GM18519 (cell line): ENCODE measurements around the gene SIN3A.
"Not testable (repeated sequence)": the region's sequence is repeated elsewhere in the genome, so short reads cannot be mapped to it uniquely, and the experiment has no call there.

ENCODE experiments used
- ATAC-seq: cut with Tn5 transposase; IDR thresholded peaks from one replicate; pipeline ENCODE4 v1.9.1; 2021; ENCODE audit warnings: mild to moderate bottlenecking, moderate library complexity; ENCODE audit not compliant: unreplicated experiment, low FRiP score

SIN3A gene

DNA sequence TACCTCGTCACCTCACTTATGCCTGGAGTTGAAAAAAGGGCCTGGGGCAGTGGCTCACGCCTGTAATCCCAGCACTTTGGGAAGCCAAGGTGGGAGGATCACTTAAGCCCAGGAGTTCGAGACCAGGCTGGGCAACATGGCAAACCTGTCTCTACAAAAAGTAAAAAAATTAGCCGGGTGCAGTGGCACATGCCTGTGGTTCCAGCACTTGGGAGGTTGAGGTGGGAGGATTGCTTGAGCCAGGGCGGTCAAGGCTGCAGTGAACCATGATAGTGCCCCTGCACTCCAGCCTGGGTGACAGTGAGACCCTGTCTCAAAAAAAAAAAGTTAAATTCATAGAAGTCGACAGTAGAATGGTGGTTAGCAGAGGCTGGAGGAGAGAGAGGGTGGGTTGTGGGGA, 109.3 kb downstream of the SIN3A start:
- no peak for ATAC-seq

DNA sequence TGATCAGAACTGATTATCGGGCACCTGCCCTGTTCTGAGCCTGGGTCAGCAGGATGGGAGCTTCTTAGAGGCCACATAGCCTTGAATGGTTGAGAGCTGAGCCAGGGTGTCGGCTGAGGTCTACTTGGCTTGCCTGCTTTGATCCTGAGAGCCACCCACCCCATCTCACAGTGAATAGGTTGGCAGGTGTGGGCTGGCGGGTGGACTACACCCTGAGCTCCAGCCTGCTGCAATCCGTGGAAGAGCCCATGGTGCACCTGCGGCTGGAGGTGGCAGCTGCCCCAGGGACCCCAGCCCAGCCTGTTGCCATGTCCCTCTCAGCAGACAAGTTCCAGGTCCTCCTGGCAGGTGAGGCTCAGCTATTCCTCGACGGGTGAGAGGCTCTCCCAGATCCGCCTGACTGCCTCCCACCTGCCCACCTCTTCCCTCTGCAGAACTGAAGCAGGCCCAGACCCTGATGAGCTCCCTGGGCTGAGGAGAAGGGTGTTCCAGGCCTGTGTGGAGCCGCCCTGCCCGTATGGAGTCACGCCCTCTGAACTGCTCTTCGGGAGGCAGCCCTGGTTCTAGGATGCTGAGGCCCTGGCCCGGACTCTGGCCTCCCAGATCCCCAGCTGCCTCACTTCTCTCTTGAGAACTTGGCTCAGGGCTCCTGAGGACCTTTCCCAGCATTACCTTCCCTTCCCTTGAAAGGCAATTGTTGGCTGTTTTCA, 111.8 kb downstream of the SIN3A start:
- no peak for ATAC-seq

DNA sequence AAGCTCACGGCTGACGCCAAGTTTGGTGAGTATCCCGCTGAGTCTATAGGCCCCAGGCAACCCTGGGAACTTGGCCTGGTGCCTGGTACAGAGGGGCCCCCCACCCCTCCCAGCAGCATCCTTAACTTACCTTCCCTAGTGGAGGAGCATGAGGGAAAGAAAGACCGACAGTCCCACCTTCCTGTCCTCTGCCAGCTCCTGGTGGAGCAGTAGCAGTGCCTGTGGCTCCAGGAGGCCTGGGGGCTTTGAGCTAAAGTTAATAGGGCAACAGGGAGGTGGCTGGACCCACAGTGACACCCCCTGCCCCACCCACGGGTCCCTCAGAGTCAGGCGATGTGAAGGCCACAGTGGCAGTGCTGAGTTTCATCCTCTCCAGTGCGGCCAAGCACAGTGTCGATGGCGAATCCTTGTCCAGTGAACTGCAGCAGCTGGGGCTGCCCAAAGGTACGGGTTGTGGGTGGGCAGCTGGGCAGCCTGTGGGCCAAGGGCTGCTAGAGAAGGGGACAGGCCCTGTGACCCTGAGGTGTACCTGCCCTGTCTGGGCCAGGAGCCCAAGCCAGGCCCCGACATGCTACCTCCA, 112.7 kb downstream of the SIN3A start:
- no peak for ATAC-seq

DNA sequence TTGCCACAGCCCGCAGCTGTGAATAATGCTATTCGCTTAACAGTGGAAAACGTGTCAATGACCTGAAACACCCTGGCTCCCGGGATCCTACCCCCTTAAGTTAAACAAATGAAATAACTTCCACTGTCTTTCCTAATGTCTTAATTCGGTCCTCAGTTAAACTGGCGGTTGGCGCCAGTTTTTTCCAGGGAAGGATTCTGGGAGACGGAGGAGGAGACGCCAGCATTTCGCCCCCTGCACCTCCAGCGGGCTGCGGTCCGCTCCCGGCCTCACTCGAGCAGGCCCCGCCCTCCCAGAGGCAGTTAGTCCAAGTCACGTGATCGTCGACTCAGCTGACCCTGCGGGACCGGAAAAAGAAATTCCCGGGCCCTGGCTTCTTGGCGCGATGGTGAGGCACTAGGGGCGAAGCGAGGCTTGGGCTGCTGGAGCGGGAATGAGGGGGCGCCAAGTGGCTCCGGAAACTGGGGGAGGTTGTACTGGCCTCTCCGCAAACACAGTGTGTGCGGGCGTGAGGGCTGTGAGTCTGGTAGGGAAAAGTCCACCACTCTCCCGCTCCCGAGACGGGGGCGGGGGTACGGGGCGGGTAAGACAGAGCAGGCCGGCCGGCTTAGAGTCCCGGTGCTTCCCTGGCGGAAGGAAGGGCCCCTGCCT, 115.7 kb downstream of the SIN3A start, which contains the start of gene COMMD4:
COMMD4 (plus strand) TSS at position 359 of the 651 bp plus-strand sequence; CDS start at position 386, 27 bp downstream.
- no peak for ATAC-seq

DNA sequence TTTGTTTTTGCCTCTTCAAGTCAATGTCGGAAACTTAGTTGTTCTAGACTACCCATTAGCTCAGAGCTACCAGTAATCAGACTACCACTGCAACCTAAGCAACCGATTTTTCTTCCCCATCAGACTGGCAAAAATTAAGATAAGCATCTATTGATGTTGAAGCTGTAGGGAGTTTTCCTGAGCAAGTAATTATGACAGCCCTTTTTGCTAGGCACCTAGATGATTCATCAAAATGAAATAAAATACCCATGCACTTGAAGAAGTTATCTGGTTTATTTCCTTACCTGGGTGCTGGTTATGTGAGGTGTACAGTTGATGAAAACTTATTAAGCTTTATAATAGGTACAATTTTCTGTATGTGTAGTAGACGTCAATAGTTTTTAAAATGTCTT, 116.2 kb downstream of the SIN3A start:
- ATAC-seq = no peak

DNA sequence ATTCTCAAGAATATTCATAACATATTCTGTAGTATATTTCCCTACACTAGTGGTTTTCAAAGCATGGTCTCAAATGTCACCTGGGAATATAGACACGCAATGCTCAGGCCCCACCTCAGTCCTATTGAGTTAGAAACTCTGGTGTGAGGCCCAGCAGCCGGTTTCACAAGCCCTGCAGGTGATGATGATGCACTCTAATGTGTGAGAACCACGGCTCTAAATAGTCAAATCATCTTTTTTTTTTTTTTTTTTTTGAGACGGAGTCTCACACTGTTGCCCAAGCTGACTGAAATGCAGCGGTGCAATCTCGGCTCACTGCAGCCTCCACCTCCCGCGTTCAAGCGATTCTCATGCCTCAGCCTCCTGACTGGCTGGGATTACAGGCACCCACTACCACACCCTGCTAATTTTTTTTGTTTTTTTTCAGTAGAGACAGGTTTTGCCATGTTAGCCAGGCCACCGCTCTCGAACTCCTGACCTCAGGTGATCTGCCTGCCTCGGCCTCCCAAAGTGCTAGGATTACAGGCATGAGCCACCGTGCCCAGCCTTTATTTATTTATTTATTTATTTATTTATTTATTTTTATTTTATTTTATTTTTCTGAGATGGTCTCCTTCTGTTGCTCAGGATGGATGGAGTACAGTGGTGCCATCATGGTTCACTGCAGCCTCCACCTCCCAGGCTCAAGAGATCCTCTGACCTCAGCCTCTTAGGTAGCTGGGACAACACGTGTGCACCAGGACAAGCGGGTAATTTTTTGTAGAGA, 117.7 kb downstream of the SIN3A start:
- ATAC-seq = not testable (repeated sequence)

DNA sequence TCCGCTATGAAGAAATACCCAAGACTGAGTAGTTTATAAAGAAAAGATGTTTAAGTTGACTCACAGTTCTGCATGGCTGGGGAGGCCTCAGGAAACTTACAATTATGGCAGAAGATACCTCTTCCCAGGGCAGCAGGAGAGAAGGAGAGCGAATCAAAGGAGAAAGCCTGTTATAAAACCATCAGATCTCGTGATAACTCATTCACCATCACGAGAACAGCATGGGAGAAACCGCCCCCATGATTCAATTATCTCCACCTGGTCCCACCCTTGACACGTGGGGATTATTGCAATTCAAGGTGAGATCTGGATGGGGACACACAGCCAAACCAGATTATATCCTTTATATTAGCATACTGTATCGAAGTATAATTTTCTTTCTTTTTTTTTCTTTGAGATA, 119.4 kb downstream of the SIN3A start:
- ATAC-seq = not testable (repeated sequence)

DNA sequence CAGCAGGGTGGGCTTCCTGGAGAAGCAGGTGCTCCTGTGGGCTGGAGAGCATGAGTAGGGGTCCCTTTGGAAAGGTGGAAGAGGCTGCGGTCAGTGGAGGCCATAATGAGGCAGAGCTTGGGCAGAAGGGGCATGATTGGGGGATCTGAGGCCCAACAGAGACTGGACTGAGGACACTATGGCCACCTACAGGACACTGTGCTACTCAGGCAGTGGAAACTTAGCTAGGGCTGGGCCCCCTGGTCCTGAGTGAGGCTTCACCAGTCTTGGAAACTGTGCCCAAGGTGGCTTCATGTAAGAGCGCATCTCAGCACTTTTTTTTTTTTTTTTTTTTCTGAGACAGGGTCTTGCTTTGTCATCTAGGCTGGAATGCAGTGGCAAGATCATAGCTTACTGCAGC, 121.9 kb downstream of the SIN3A start:
- ATAC-seq = no peak

DNA sequence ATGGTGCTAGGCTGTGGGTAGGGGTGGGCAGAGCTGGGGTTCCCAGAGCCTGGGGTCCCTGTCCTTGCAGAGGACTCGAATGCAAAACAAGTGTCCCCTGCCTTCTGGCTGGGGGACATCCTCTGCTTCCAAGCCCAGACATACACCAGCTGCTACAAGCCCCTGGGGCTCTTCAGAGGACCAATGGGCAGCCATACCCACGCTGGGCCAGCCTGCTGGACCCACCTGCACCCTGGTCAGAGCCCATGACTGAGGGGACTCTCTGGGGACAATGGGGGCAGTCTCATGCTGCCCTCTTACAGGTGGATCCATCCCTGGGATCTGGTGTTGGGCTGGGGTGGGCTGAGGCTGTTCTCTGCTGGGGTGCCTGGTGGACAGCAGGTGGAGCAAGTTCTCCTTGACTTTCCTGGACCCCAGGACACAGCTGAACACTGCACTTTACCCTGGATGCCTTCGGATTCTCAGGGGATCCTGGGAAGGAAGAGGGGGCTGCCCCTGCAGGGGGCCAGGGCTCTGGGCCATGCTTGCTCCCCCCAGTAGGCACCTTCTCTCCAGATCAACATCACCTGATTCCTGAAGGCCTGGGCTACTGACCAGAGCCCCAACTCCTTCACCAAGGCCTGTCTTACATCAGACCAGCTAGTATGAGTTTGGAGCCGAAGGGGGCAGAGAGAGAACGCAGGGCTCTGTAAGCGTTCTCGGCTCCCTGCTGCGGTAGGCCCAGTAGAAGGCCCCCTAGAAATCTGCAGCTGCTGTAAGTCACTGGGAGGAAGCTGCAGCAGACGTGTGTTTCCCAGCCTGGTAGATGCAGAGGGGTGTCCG, 122.8 kb downstream of the SIN3A start:
- ATAC-seq = no peak

DNA sequence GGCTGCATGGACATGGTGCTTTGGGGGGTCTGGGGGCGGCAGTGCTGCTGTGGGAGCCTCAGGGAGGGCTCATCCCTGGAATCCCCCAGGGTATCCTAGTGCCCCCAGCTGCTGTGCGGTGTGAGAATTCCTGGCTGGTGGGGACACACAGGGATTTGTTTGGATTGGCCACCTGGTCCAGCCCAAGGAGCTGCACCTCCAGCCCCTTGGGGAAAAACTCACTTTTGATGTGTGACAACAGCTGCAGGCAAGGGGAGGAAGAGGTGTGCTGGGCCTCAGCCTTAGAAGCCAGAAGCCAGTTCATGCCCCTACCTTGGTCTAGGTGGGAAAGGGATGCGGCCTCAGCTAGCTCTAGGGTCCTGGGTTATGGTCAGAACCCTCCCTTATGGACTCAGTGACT, 124.0 kb downstream of the SIN3A start:
- no peak for ATAC-seq

DNA sequence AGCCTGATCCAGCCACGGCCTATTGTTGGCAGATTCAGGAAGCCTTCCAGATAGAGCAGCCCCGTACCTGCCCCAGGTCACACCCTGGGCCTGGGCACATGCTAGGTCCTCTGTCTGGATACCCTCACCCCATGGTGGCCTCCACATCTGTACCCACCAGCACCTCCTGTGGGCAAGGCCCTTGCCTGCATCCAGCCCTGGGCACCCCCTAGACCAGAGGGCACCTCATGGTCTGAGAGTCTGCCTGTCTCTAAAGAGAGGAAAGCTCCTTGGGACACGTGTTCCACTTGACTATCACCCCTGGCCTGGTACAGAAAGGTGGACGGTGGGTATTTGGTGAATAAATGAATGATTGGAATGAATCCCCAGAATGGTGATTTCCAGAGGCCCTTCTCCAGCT, 124.5 kb downstream of the SIN3A start:
- no peak for ATAC-seq

DNA sequence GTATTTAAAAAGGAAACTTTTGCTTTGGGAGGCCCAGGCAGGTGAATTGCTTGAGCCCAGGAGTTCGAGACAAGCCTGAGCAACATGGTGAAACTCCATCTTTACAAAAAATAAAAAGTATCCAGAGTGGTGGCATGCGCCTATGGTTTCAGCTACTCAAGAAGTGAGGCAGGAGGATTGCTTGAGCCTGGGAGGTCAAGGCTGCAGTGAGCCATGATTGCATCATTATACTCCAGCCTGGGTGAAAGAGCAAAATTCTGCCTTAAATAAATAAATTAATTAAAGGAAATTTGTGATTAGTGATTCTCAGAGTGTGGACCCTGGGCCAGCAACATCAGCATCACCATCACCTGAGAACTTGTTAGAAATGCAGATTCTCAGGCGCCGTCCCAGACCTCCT, 125.6 kb downstream of the SIN3A start:
- no peak for ATAC-seq

DNA sequence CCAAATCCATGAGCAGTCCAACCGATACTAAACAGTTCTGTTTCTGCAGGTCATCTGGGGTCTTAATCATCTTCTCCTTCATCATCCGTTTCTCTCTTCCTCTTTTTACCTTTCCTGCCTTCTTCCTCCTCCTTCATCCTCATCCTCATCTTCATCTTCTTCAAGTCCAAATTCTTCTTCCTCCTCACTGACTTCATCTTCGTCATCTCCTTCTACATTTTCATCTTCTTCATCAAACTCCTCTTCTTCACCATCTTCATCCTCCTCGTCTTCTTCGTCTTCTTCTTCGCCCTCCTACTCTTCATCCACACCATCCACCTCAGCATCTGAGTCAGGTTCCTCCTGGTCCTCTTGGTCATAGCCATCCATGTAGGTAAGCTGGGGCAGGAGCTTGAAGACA, 129.8 kb downstream of the SIN3A start:
- no peak for ATAC-seq
